Epithelial cell of esophagus (primary cell): ENCODE results near the gene CELA2A.
A peak's percentile ranks its signal among the peaks of the same experiment; 100 is the strongest.

ENCODE experiments used
- DNase-seq: peaks from one replicate; pipeline ENCODE4 v3.0.0; 2010; ENCODE audit warnings: low read depth
- H3K4me3 ChIP-seq: 2 replicates; pipeline ENCODE4 v1.5.1; 2011; ENCODE audit warnings: mild to moderate bottlenecking, low read length, control low read depth
- CTCF ChIP-seq: IDR thresholded peaks from 2 replicates; pipeline ENCODE4 v1.5.1; 2011; ENCODE audit warnings: low read depth, mild to moderate bottlenecking, low read length, control low read depth, inconsistent platforms; ENCODE audit not compliant: insufficient read depth; ENCODE audit errors: missing control alignments

The CELA2A gene

DNA sequence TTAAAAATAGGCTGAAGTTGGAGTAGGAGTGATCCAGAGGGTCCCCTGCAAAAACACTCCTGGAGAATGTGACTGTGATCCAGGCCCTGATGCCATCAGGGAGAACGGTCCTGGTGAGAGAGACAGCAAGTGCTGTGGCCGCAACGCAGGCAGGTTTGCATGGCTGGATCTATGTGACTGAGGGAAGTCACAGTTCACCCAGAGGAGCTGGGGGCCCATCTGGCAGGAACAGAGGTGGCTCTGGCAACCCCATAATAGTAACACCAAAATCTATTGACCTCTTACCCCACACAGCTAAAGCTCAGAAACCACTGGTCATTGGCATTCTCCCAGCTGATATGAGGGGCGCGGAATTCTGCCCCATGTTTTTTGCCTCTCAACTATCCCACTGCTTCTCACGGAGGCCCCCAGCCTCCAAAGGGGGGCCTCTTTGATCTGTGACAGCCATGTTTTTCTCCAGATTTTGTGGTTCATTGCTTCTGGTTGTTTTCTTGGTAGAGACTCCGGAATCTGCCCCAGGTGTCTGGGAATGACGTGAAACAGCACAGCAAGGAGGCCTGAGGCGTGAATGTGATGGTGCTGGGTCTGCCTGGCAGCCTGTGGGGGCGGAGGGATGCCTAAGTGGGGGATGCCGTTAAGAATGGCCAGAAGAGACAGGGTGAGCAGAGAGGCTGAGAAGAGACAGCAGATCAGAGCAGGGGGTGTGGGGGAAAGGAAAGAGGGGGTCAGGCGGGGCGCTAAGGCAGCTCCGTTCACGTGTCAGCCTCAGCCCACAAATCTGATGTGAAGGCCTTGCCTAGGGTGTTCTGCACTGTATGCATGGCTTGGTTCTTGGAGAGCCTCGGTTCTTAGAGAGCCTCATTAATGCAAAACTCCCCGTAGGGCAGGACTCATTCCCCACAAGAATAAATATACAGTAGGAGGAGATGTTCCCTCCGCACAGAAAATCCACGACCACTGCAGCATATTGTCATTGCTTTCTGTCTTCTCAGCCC lies 43.9 kb downstream of the CELA2A start:
- TF ChIP-seq CTCF = no peak
- no peak for DNase-seq
- no peak overlapping the region for H3K4me3 ChIP-seq

- H3K4me3 ChIP-seq = no peak overlapping the region
- peak; percentile 87 for TF ChIP-seq CTCF
- DNase-seq = peak; percentile 67
Measured at GRCh38 chr1:15501208-15502032, 44.9 kb downstream of the CELA2A start.

DNA sequence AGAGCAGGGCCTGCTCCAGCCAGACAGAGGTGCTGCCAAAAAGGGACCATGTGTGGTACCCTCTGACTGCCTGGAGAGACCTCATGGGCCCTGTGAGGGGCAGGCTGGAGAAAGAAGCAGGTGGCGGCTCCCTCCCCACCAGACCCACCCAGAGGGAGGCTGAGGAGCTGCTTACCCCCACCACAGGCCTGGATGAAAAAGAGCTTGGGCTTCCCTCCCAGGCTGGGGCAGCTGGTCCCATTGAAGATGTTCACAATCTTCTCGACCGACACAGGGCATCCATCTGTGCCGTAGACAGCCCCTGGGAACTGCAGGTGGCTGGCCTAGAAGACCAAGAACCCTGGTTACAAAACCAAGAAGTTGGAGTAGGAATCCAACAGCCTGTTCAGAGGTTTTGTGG lies 47.9 kb downstream of the CELA2A start:
- no peak overlapping the region for H3K4me3 ChIP-seq
- DNase-seq = no peak
- no peak for TF ChIP-seq CTCF

GRCh38 chr1:15506831-15507230 lies 50.3 kb downstream of the CELA2A start:
- no peak overlapping the region for H3K4me3 ChIP-seq
- DNase-seq = no peak
- TF ChIP-seq CTCF = no peak

DNA sequence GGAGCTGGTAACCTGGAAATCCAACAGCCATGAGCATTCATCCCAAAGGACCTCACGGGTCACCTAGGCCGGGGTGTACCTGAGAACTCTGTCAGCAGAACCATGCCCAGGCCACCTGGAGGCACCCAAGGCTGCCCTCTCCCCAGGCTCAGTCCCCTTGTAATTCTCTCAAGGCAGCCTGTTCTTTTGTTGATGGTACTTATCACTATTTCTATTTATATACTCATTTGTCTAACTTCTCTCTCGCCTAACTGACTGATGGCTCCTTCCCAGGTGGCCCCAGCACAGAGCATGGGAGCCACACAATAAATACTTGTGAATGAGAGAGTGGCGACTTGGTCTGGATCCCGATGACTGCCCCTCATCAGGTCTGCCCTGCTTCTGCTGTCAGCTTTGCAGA lies 50.7 kb downstream of the CELA2A start:
- no peak overlapping the region for H3K4me3 ChIP-seq
- DNase-seq = no peak
- no peak for TF ChIP-seq CTCF

GRCh38 chr1:15508700-15509487 lies 52.4 kb downstream of the CELA2A start:
- no peak for DNase-seq
- TF ChIP-seq CTCF = no peak
- H3K4me3 ChIP-seq = no peak overlapping the region
